Activated naive CD8-positive, alpha-beta T cell treated with anti-CD3 and anti-CD28 coated beads, Interleukin-2, amount 50 U/mL, for 16 hours (primary cell): Measurements from ENCODE around the gene PHPT1.
"Not testable (repeated sequence)": the region's sequence is repeated elsewhere in the genome, so short reads cannot be mapped to it uniquely, and the experiment has no call there.

ENCODE experiments used
- DNase-seq: peaks from one replicate; pipeline ENCODE4 v3.0.0-alpha.2; 2020; ENCODE audit warnings: low read depth, low spot score

PHPT1 gene

DNA sequence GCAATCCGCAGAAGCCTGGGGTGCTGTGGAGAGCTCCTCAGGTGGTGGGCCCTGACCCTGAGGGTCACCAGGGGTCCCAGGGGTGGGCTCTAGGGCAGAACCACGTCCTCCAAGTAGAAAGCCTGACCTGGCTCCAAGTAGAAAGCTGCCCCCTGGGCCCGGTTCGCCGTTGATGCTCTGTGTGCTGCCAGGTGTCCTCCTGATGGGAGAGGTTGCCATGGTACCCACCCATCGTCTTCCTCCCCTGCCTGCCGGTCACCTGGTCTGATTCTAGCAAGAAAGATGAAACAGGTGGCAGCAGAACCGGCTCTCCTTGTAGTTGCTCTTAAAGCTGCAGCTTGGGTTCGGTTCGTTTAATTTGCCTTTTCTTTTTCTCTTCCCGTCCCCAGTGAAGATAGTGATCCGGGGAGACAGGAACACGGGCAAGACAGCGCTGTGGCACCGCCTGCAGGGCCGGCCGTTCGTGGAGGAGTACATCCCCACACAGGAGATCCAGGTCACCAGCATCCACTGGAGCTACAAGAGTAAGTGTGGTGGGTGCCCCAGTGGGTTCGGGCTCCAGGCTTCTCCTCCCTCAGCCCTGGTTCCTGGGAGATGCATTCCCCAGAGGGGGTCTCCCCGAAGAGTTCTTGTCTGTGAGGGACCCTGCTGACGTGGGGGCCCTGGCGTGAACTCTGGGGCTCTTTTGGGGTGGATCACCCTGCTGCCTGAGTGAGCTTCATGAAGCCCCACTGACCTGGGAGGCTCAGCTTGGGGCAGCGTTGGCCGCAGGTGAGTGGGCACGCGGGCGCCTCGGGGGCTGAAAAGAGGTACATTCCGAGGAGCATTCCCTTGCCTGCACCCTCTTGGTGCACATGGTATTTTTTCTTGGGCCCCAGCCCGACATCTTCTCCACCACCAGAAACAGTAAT is 25.8 kb upstream of the PHPT1 start:
- DNase-seq, result no peak

GRCh38 chr9:136824496-136825225 is 24.5 kb upstream of the PHPT1 start:
- DNase-seq, result no peak

- DNase-seq, result no peak
Measured at GRCh38 chr9:136825295-136826187, 23.7 kb upstream of the PHPT1 start.

GRCh38 chr9:136826188-136826541 is 23.0 kb upstream of the PHPT1 start:
- DNase-seq, result no peak

DNA sequence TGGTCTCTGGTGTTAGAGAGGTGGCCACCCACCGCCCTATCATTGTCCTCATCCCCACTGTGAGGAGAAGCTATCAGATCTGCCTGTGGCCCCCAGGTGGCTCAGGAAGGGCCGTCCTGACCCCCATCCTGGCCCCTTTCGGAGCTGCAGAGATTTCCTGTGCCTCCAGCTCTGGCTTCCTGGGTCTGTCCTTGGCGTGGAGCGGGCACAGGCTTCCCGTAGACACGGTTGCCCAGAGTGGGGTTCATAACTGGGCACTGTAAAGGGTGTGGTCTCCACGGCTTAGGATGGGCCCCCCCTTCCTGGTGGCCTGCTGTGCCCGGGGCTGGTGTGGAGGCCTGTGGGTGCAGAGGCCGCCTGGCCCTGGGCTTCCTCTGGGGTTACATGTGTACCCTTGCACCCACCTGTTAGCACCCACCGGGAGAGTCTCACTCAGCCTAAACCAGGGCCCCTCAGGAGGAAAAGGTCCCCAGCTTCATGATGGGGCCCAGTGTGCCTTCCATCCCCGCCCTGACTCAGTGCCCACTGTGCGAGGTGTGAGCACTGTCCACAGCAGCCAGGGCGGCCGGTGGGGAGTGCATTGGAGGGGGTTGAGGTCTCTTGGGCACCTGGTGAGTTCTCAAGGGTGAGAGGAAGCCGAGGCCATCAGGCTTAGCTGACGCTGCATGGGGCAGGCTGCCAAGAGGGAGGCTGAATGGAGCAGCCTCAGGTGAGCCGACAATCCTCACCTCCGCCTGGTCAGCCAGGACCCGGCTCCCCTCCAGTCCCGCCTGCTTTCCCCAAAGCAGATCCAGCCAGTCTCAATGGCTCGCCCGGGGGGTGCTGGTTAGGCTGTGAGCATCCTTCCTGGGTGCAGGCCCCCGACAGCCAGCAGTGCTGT is 22.3 kb upstream of the PHPT1 start:
- no peak for DNase-seq

DNA sequence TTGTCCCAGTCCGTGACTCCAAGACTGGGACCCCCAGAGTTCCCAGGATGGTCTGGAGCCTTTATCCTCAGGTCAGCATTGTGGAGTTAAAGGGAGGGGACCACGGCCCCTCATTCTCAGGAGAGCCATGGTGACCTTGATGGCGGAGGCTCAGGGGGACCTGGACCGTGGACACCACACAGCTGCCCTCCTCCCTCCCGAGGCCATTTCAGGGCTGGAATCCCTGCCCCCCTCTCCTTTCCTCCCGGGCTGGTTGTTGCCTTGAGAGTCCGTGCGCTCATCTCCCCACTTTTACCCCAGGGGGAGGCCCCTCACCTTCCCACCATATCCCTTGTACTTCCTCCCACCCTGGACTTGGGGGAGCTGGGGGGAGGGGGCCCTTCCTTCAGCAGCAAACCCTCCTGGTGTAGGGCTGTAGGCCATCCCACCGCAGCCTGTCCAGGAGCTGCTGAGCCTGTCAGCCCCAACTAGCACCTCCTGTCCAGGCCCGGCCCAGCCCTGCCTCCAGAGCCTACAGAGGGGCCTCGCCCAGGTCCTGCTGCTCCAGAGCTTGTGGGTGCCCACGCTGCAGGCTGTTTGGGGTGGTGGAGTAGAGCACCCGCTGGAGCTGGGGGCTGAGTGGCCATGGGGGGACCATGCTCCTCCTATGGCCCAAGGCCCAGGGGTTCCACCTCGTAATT is 21.3 kb upstream of the PHPT1 start:
- no peak for DNase-seq

- no peak for DNase-seq
Measured at GRCh38 chr9:136828474-136829140, 20.6 kb upstream of the PHPT1 start.

GRCh38 chr9:136829412-136829811 is 19.8 kb upstream of the PHPT1 start:
- DNase-seq, result no peak

DNA sequence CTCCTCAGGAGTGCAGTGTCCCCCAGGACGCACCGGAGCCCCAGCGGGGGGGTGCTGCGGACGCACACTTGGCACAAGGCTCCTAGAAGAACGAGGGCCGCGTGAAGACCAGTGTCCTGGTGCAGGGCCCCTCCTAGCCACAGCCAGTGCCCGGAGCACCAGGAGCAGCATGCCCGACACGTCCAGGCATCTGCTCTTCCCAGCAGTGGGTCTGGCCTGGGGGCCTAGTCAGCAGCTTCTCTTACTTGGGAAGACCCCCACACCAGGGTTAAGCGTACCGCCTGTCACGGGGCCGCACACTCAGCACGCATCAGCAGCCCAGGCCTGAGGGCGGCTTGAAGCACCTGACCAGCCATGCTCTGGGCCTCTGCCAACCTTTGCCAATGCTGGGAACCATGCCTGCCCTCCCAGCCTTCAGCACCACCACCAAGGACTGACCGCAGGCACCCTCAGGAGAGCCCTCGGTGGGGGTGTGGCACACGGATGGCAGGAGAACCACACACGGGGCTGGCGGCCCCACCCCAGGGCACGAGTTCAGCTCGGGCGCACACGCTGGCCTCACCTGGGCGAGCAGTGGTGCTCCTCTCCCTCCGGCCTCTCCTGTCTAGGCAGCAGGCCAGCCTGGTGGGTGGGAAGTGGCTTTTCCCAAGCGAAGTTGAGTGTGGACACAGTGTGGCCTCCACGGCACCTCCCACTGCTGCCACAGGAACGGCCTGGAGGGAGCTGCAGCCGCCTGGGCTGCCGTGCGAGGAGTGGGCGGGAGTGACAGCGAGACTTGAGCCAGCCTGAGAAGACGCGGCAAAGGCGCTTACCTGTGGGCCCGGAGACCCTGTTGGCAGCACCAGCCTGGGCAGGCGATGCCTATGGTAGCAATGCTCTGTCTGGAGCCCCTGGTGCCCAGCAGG is 19.0 kb upstream of the PHPT1 start:
- no peak for DNase-seq

GRCh38 chr9:136831002-136831719 is 18.0 kb upstream of the PHPT1 start:
- DNase-seq, result no peak

GRCh38 chr9:136831720-136832104 is 17.5 kb upstream of the PHPT1 start:
- DNase-seq, result no peak

DNA sequence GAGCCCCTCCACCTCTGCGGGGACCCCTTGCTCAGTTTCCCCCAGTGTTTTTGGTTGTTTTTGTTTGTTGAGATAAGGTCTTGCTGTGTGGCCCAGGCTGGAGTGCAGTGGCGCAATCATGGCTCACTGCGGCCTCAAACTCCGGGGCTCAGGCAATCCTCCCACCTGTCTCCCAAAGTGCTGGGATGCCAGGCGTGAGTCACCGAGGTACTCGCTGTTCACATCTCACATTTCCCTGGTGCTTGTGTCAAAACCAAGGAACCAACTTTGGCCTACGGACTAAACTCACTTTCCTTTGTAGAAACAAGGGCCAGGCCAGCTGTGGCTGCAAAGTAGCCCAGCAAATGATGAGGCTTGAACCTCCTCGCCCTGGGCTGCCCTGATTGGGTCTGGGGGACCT is 16.6 kb upstream of the PHPT1 start:
- no peak for DNase-seq

GRCh38 chr9:136833381-136834048 is 15.7 kb upstream of the PHPT1 start:
- DNase-seq, result not testable (repeated sequence)

- DNase-seq, result no peak
Measured at GRCh38 chr9:136835162-136835931, 13.9 kb upstream of the PHPT1 start.

- no peak for DNase-seq
Measured at GRCh38 chr9:136835932-136836904, 13.0 kb upstream of the PHPT1 start.
